Activated CD4-positive, alpha-beta T cell treated with anti-CD3 and anti-CD28 coated beads for 48 hours (primary cell): Measurements from ENCODE around the gene NEDD8.
"Not testable (repeated sequence)": the region's sequence is repeated elsewhere in the genome, so short reads cannot be mapped to it uniquely, and the experiment has no call there.

Source experiments
- DNase-seq: peaks from one replicate; pipeline ENCODE4 v3.0.0-alpha.2; 2020

The NEDD8 gene

DNA sequence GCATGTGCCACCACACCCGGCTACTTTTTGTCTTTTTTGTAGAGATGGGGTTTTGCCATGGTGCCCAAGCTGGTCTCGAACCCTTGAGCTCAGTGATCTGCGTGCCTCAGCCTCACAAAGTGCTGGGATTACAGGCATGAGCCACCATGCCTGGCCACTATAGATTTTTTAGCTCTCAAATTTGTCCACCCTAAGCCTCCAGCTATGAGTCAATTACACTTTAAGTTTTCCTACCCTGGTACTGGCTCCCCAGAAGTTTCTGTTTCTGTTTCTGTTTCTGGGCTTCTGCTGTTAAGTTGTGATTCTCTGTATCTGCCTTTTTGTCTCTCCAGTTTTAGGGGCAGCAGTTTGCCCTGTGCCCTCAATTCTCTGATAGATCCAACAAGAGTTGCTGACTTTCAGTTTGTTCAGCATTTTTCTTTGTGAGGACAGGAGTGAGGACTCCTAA lies 14.6 kb upstream of the NEDD8 start:
- peak; percentile 43 for DNase-seq

- DNase-seq, result not testable (repeated sequence)
Measured at GRCh38 chr14:24245350-24245749, 13.2 kb upstream of the NEDD8 start.

- no peak for DNase-seq
Measured at GRCh38 chr14:24243336-24243836, 11.2 kb upstream of the NEDD8 start.

GRCh38 chr14:24241829-24242443 lies 9.8 kb upstream of the NEDD8 start:
- DNase-seq, result peak; percentile 96

DNA sequence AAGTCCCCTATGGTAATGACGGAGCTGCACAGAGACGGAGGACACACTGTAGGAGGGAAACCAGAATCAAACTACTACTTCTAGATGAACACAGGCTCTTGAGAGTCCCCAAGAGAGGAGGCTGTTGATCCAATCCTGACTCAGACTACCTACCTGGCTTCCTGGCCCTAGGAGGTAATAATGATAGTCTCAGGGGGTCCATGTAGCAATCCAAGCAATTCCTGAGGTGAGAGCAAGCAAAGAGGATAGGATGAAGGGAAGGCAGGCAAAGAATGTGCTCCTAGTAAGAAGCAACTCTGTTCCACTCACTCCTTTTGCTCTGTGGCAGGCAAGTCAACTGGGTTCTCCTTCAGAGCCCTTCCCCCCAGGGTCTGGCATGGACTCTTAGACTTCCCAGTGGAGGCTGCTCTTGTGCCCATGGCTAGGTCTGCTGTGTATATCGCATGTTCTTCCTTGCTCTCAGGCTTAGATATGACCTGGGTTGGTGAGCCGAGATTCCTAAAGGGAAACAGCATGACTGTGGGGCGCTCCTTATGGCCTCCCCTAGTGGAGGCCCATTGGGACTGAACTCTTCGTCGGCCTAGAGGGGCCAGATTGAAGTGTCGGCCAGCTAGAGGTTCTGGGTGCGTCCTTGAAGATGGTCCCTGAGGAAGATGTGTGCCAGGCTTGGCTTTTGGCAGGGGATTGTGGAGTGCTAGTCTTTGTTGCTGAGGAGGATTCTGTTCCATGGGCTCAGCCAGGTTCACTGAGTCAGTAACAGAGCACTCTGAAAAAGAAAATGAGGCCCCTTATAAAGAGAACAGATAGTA lies 8.1 kb upstream of the NEDD8 start:
- no peak for DNase-seq

GRCh38 chr14:24238527-24239037 lies 6.4 kb upstream of the NEDD8 start:
- no peak for DNase-seq

GRCh38 chr14:24238123-24238522 lies 6.0 kb upstream of the NEDD8 start:
- DNase-seq, result peak; percentile 22

DNA sequence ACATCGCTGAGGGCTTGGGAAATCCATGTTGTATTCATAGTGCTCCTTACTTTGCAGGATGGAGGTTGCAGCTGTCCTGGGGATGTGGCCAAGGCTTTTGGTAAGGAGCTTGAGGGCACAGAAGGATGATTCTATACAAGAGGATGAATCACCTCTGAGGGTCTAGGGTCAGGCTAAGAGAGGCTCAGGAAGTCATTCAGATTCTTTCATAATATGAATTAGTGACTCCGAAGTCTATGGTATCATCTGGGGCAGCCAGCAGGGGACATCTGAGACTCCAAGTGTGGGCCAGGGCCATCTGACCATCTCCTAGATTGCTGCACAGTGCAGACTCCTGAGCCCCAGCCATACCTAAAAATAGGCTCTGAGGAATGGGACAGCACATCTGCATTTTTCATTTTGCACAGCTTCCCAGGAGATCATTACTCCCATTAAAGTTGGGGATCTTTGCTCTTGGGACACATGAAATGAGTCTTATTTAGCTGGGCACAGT lies 5.3 kb upstream of the NEDD8 start:
- DNase-seq, result no peak

DNA sequence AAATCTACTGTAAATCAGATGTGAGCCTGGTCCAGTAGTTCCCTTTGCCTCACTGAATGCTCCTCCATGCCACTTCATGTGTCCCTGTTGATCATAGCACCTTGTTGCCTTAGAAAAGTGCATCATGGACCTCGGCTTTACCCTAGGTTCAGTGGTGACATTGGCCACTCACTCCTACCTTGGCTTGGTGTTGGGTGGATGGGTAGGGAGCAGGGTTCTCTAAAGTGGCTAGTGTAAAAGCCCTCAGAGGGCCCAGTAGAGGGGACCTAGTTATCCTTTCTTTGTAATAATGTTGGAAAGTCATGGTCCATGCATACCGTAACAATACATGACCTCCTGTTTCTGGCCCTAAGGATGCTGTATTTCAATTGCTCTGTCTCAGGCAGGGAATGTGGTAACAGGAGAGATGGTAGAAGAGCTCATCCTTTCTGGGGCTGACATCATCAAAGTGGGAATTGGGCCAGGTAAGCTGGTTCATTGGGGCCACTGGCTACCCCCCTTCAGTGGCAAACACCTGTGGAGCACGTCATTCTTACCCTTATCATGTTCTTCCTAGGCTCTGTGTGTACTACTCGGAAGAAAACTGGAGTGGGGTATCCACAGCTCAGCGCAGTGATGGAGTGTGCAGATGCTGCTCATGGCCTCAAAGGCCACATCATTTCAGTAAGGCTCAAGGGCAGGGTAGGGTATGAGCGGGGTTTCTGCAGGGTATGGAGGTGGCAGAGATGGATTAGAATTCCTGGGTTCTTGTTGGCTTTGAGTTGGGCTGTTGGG lies 4.7 kb upstream of the NEDD8 start:
- no peak for DNase-seq

GRCh38 chr14:24235804-24236688 lies 3.9 kb upstream of the NEDD8 start:
- no peak for DNase-seq

GRCh38 chr14:24234095-24235005 lies 2.2 kb upstream of the NEDD8 start:
- DNase-seq, result no peak

DNA sequence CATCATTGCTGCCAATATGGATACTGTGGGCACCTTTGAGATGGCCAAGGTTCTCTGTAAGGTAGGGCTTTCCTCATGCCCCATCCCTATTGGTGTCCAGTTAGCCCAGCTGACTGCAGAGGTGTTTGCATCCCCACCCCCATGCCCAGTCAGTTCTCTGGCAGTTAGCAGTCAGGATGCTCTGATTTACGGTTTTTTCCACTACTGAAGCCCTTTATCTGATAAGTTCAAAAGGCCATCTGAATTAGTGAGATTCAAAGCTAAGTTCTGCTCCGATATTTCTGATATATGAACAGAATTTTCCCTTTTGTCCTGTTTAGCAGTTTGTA lies 1.3 kb upstream of the NEDD8 start:
- peak; percentile 34 for DNase-seq

DNA sequence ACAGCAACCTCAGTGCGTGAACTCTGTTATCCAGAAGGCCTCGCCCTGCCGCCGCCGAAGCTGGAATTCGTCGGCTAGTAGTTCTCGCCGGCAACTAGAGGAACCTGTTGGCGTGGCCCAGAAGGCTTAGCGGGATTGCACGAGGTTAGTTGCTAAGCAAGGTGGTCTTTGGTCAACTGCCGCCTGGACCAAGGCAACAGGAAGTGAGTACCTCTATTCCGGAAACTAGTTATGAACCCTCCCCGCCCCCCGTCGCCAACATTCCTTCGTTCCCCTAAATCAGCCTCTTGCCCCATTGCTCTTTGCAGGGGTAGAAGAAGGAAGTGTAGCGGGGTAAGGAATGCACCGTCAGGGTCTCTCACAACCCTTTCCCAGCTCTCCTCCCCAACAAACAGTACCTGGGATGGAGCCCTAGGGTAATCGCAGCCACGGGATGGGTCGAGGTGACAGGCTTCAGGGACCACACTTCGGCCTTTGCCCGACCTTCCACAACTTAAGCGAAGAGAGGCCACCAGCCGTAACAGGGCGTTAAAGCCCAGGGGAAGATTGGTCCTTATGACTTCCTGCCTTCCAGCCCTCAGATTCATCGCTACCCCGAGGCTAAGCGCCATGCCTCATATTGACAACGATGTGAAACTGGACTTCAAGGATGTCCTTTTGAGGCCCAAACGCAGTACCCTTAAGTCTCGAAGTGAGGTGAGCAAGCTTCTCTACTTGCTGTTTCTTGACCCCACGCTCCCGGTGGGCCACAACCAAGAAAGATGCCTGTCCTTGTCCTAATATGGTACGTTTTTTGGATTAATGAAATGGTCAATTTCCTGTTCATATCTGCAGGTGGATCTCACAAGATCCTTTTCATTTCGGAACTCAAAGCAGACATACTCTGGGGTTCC lies 724 bp upstream of the NEDD8 start, which contains the start of gene GMPR2:
Gene GMPR2 (plus strand): TSS at position 285 of the 893 bp plus-strand sequence. CDS start 325 bp downstream, at position 610.
- DNase-seq, result peak; percentile 22

DNA sequence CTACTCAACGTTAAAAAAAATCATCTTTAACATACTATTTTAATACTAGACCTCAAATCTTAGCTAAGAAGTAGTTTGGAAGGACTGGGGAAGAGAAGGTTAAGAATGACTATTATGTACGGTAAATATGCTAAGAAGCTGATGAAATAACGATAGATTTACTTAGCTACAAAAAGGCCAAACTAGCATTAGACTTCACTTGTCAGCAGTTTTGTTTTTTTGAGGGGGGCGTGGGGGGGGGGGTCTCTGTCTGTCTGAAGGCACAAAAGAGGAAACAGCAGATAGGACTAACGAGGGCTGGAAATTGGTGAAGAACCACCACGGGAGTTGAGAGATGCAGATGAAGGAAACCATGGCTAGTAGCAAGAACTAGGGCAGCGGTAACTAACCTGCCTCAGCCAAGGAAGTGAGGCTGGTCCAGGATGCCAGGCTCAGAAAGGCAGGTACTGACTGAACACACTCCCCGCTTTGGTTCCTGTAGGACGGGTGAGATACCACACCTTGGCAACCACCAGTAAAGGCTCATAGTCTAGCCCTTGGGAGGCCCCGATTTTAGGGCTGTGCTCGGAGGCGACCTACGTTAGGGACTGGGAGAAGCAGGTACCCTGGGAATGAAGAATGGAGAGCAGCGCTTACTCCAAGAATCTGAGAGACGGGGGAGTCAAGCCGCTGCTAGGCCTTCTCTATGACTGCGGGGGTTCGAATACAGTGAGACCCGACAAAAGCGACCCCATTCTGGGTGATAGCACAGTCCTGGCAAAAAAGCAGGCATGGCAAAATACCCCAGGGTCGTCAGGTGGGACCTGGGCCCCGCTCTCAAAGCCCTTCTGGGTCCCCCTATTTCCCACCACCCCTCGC lies 675 bp downstream of the NEDD8 start:
- DNase-seq, result peak; percentile 46

GRCh38 chr14:24228902-24229301 lies 3.3 kb downstream of the NEDD8 start:
- no peak for DNase-seq

DNA sequence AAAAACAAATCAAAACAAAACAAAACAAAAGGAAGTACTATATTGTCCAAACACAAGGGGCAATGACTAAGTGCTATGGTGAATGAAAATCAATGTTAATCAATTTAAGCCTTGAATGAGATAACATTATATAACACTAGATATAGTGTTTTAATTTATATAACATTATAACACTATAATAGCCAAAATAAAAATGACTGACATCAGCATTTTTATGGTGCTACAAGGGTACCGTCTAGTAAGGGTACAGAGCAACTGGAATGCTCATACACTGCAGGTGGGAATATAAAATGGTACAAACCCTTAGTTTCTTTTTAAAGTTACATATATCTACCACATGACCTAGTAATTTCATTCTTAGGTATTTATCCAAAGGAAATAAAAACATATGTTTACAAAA lies 5.7 kb downstream of the NEDD8 start:
- no peak for DNase-seq

DNA sequence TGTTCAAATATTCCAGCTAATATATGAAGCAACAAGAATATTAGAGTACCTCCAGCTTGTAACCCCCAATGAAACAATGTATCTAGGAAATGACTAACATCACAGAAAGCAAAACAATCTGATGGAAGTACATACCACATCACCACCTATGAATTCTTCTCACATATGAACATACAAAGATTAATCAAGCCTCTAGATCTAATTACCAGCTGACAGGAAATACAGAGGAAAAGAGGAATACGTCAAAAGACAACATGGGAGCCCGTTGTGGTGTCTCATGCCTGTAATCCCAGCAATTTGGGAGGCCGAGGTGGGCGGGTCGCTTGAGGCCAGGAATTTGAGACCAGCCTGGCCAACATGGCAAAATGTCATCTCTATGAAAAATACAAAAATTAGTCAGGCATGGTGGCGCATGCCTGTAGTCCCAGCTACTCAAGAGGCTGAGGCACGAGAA lies 7.5 kb downstream of the NEDD8 start:
- no peak for DNase-seq

DNA sequence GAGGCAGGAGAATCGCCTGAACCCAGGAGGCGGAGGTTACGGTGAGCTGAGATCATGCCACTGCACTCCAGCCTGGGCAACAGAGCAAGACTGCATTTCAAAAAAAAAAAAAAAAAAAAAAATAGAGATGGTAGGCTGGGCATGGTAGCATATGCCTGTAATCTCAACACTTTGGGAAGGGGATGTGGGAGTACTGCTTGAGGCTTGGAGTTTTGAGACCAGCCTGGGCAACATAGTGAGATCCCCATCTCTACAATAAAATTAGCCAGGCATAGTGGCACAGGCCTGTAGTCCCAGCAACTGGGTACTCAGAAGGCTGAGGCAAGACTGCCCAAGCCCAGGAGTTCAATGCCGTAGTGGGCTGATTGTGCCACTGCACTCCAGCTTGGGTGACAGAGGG lies 9.2 kb downstream of the NEDD8 start:
- not testable (repeated sequence) for DNase-seq

DNA sequence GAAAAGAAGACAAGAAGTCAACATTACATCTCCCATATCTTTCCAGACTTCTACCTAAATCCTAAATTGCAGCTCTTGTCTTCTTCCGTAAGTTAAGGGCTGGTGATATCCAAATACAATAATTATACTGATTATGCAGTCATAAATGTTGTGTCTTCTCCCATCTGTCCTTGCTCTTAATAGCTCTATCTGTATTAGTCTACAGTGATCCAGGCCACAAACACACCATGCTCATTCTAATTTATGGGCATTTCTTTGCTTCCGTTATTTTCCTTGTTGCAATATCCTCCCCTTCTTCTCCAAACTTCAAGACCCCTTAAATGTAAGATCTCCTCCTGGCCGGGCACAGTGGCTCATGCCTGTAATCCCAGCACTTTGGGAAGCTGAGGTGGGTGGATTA lies 12.6 kb downstream of the NEDD8 start:
- DNase-seq, result no peak
